GM23248 (cell line): Measurements from ENCODE around the gene RCAN2.

Experiments
- EZH2 ChIP-seq: fragments of 200-600 bp; sonication (generic); IDR thresholded peaks from 2 replicates; pipeline ENCODE4 v1.6.1; 2018; ENCODE audit warnings: antibody characterized with exemption, mild to moderate bottlenecking; ENCODE audit not compliant: insufficient read depth, poor library complexity, severe bottlenecking
- EZH2phosphoT487 ChIP-seq: fragments of 200-600 bp; sonication (generic); IDR thresholded peaks from 2 replicates; pipeline ENCODE4 v1.6.1; 2018; ENCODE audit warnings: antibody characterized with exemption, moderate library complexity, mild to moderate bottlenecking, low read depth; ENCODE audit not compliant: insufficient read depth

GRCh38 chr6:46390153-46390876 lies 100.9 kb downstream of the RCAN2 start:
- TF ChIP-seq EZH2phosphoT487 (no peak), EZH2 (no peak)
